GM18517 (cell line): ENCODE data around the gene MFNG.

Source experiments
- ATAC-seq: cut with Tn5 transposase; IDR thresholded peaks from one replicate; pipeline ENCODE4 v1.9.1; 2021; ENCODE audit warnings: mild to moderate bottlenecking, moderate library complexity; ENCODE audit not compliant: unreplicated experiment

The MFNG gene

GRCh38 chr22:37497062-37497599 lies 10.9 kb upstream of the MFNG start:
- no peak for ATAC-seq

DNA sequence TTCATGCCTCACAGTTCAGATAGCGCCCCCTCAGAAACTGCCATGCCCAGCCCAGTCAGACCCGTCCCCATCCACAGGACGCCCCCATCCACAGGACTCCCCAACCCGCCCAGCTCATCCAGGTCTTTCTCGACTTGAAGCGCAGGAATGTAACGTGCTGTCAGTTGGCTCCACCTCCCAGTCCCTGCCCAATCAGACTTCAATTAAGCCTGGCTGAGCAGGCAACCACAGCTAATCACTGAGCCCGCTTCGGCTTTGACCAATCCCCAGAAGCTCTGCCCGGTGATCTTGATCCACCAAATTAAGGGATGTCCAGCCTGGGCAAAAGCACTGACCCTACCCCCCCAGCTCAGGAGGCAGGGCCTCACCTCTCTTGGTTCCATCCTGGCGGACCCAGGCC lies 10.5 kb upstream of the MFNG start:
- ATAC-seq: no peak

- ATAC-seq: no peak
Observed at GRCh38 chr22:37493979-37494378, 7.8 kb upstream of the MFNG start.

- ATAC-seq: no peak
Observed at GRCh38 chr22:37492428-37493344, 6.5 kb upstream of the MFNG start.

DNA sequence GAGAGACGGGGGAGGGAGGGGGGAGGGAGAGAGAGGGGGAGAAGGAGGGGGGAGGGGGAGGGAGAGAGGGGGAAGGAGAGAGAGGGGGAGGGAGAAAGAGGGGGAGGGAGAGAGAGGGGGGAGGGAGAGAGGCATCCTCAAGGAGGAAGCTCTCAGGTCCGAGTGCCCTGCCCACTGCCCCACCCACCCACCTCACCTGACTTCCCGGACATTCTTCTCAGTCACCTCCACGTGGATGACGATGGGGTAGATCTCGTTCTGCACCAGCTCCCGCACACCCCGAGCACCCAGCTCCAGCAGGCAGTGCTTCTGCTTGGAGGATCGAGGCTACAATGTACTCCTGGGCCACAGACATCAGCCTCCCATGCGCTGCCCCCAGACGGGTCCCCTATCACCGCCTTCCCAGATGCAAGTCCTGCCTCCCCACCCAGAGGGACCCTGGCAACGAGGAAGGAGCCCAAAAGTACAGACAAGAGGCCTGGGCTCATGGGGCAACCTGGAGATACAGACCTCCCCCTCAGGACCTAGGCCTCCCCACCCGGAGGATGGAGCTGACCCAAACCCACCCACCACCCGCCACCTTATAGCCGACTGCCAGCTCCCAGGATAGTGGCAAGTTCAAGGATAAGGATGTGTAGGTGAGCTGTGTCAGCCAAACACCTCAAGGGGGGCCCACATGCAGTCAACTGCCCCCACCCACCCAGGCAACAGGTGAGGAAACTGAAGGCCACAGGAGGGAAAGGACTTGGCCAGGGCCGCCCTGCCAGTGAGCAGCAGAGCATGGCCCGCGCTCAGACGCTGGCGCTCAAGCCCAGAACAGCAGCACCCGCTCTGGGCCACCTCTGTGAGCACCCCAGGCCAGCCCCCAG lies 5.6 kb upstream of the MFNG start:
- ATAC-seq: no peak

GRCh38 chr22:37491106-37491505 lies 4.9 kb upstream of the MFNG start:
- ATAC-seq: no peak

GRCh38 chr22:37489983-37490382 lies 3.8 kb upstream of the MFNG start:
- ATAC-seq: no peak

DNA sequence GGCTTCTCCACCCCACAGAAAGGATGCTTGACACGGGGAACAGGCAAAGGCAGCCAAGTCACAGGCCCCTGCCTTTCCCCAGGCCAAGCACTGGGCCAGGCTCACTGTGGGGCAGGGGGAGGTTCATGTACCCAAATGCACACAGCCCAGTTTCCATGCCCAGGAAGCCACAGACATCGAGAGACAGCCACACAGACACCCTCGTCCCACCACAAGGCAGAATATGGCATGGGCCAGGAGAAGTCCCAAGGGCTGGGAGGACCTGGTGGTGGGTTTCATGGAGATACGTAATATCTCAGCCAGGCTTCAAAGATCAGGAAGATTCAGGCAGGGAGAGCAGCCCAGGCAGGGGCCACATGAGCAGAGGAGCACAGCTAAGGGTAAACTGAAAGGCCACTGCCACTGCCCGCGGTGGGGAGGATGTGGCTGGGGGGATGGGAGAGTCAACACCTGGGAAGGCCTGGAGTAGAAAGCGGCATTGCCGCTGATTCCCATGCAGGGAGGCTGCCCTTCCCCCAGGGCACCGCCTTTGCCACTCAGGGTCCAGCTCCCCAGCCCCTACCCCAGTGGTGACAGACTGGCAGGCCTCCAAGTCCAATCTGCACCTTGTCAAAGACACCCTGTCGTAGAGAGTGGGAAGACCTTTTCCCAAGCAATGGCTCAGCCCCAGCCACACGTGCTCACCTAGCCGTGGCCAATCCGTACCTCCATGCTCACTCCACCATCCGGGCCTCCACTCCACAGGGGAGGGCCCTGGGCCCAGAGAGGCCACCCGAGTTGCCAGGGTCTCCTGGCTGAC lies 2.4 kb upstream of the MFNG start:
- no peak for ATAC-seq

DNA sequence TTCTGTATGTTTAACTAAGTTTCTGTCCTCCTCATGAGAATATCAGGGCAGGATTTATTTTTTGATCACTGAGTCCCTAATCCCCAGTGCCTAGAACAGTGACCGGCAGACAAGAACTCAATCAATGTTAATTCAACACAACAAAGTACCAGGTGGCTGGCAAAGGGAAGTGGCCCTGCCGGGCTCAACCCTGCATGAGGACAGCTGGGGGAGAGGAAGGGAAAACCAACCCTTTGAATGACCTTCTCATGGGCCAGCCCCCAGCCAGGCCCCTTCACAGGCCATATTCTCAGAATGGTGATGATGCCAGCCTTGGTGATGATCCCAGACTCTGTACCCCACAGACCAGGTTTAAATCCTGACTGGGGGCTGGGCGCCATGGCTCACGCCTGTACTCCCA lies 1.4 kb upstream of the MFNG start:
- no peak for ATAC-seq

DNA sequence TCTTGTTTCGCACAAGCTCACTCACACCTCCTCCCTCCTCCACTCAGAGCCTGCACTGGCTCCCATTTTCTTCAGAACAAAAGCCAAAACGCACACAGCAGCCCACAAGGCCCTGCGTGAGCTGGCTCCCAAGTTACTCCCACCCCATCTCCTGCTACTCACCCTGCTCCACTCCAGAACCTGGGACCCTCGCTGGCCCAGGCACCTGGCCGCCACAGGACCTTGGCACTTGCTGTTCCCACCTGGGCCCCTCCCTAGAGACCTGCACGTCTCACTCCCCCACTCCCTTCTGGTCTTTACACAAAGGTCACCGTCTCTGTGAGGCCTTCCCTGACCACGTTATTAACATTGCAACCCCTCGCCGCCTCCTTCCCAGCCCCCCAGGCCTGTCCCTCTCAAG lies 945 bp upstream of the MFNG start:
- ATAC-seq: no peak

- no peak for ATAC-seq
Observed at GRCh38 chr22:37485395-37486223, 575 bp downstream of the MFNG start.

GRCh38 chr22:37484480-37485394 lies 1.4 kb downstream of the MFNG start:
- ATAC-seq: no peak

- no peak for ATAC-seq
Observed at GRCh38 chr22:37483050-37483449, 3.1 kb downstream of the MFNG start.

DNA sequence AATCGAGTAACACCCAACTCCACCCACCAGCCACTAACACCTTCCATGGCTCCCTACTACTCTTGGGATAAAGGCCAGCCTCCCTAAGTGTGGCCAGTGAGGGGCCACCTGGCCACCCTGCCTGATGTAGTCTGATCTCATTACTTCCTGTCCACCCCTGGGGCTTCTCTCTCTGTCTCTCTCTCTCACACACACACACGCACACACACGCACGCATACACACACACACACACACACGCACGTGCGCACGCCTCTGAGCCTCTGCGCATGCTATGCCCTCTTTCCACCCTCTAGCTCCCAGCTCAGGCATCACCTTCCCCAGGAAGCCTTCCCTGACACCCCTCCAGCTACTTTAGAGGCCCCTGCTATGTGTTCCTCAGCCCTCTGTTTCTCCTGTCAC lies 3.9 kb downstream of the MFNG start:
- no peak for ATAC-seq

- ATAC-seq: no peak
Observed at GRCh38 chr22:37481347-37481907, 4.8 kb downstream of the MFNG start.

- no peak for ATAC-seq
Observed at GRCh38 chr22:37480387-37481346, 5.5 kb downstream of the MFNG start.

GRCh38 chr22:37479196-37479595 lies 7.0 kb downstream of the MFNG start:
- ATAC-seq: no peak
